ENCODE data around the gene CELF2. TPM values are rescaled to one million over a fixed set of nuclear protein-coding genes. Genes with fewer than 3 reads are reported as not detected.

Gene CELF2
- total and polyA plus RNA-seq, 2 donors from 2014 or later: 1.7 to 39.2 TPM

GRCh38 chr10:11293332-11293731 lies 275.7 kb downstream of the CELF2 start:
- H3K9ac ChIP-seq (ENCODE audit: low read length in 3 of 3): no peak overlapping the region
- no peaks in the 10 kb centered on the region for H3K36me3 ChIP-seq (ENCODE audit: control insufficient read depth in 2 of 3, insufficient read depth in 3 of 3, low read length in 3 of 3)
- no peaks in the 10 kb centered on the region for H3K27me3 ChIP-seq (ENCODE audit: control insufficient read depth, insufficient read depth, low read length)
- H3K4me3 ChIP-seq (ENCODE audit: low read length in 3 of 3): no peak overlapping the region
- no peaks in the 10 kb centered on the region for H3K9me3 ChIP-seq (ENCODE audit: control insufficient read depth in 2 of 3, insufficient read depth in 1 of 3, low read length in 3 of 3)
- H3K4me1 ChIP-seq (ENCODE audit: control insufficient read depth in 2 of 3, insufficient read depth in 2 of 3, low read depth in 1 of 3, low read length in 3 of 3): no peaks in the 10 kb centered on the region
- FAIRE-seq (no peak), DNase-seq (no peak)
- intact Hi-C loops (cut with DNase I): no loop called here
- H3K27ac ChIP-seq (ENCODE audit: low read depth in 2 of 2, low read length in 2 of 2): no peak overlapping the region
- no peak for TF ChIP-seq CTCF (IDR thresholded peaks at IDR 0.05; ENCODE audit: borderline replicate concordance, extremely low read depth, insufficient read depth)

- no peak overlapping the region for H3K9ac ChIP-seq (ENCODE audit: low read length in 3 of 3)
- no peak overlapping the region for H3K27ac ChIP-seq (ENCODE audit: low read depth in 2 of 2, low read length in 2 of 2)
- H3K9me3 ChIP-seq (ENCODE audit: control insufficient read depth in 2 of 3, insufficient read depth in 1 of 3, low read length in 3 of 3): no peaks in the 10 kb centered on the region
- DNase-seq: no peak
- H3K27me3 ChIP-seq (ENCODE audit: control insufficient read depth, insufficient read depth, low read length): no peaks in the 10 kb centered on the region
- no peak overlapping the region for H3K4me3 ChIP-seq (ENCODE audit: low read length in 3 of 3)
- no peak for FAIRE-seq
- no peak for TF ChIP-seq CTCF (IDR thresholded peaks at IDR 0.05; ENCODE audit: borderline replicate concordance, extremely low read depth, insufficient read depth)
- H3K4me1 ChIP-seq (ENCODE audit: control insufficient read depth in 2 of 3, insufficient read depth in 2 of 3, low read depth in 1 of 3, low read length in 3 of 3): no peaks in the 10 kb centered on the region
- H3K36me3 ChIP-seq (ENCODE audit: control insufficient read depth in 2 of 3, insufficient read depth in 3 of 3, low read length in 3 of 3): no peaks in the 10 kb centered on the region
- intact Hi-C loops (cut with DNase I): no loop called here
These were observed 277.3 kb downstream of the CELF2 start for GRCh38 chr10:11294831-11295450.

- DNase-seq (no peak), FAIRE-seq (no peak)
- H3K4me3 ChIP-seq (ENCODE audit: low read length in 3 of 3): no peak overlapping the region
- no peaks in the 10 kb centered on the region for H3K36me3 ChIP-seq (ENCODE audit: control insufficient read depth in 2 of 3, insufficient read depth in 3 of 3, low read length in 3 of 3)
- no peak for TF ChIP-seq CTCF (IDR thresholded peaks at IDR 0.05; ENCODE audit: borderline replicate concordance, extremely low read depth, insufficient read depth)
- H3K27ac ChIP-seq (ENCODE audit: low read depth in 2 of 2, low read length in 2 of 2): no peak overlapping the region
- no peaks in the 10 kb centered on the region for H3K27me3 ChIP-seq (ENCODE audit: control insufficient read depth, insufficient read depth, low read length)
- no peak overlapping the region for H3K9ac ChIP-seq (ENCODE audit: low read length in 3 of 3)
- no peaks in the 10 kb centered on the region for H3K4me1 ChIP-seq (ENCODE audit: control insufficient read depth in 2 of 3, insufficient read depth in 2 of 3, low read depth in 1 of 3, low read length in 3 of 3)
- intact Hi-C loops (cut with DNase I): no loop called here
- no peaks in the 10 kb centered on the region for H3K9me3 ChIP-seq (ENCODE audit: control insufficient read depth in 2 of 3, insufficient read depth in 1 of 3, low read length in 3 of 3)
These were observed 277.8 kb downstream of the CELF2 start for GRCh38 chr10:11295492-11295891.

DNA sequence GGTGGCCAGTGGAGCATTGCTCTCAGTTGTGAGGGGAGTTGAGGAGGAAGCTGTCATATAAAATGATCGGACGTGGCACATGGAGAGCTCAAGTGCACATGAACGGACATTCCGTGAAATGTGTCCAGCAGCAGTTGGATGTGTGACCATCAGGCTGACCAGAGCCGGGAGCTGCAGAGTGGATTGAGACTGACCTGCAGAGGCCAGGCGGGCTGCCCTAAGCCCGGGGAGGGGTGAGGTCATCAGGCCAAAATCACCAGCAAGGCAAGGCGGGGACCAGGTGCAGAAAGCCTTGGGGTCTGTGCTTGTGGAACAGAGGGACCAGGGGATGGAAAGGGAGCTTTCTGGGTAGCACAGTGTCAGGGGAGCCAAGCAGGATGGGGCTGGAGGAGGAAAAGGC lies 279.5 kb downstream of the CELF2 start:
- Histone ChIP-seq H3K9me3 (ENCODE audit: control insufficient read depth in 2 of 3, insufficient read depth in 1 of 3, low read length in 3 of 3) (no peaks in the 10 kb centered on the region), H3K9ac (ENCODE audit: low read length in 3 of 3) (no peak overlapping the region), H3K36me3 (ENCODE audit: control insufficient read depth in 2 of 3, insufficient read depth in 3 of 3, low read length in 3 of 3) (no peaks in the 10 kb centered on the region), H3K4me3 (ENCODE audit: low read length in 3 of 3) (no peak overlapping the region), H3K4me1 (ENCODE audit: control insufficient read depth in 2 of 3, insufficient read depth in 2 of 3, low read depth in 1 of 3, low read length in 3 of 3) (no peaks in the 10 kb centered on the region), H3K27ac (ENCODE audit: low read depth in 2 of 2, low read length in 2 of 2) (no peak overlapping the region), H3K27me3 (ENCODE audit: control insufficient read depth, insufficient read depth, low read length) (no peaks in the 10 kb centered on the region)
- intact Hi-C loops (cut with DNase I): no loop called here
- no peak for FAIRE-seq
- no peak for TF ChIP-seq CTCF (IDR thresholded peaks at IDR 0.05; ENCODE audit: borderline replicate concordance, extremely low read depth, insufficient read depth)
- no peak for DNase-seq

All from kidney (tissue), 14 donors.